ENCODE data around the gene PTPRG. TPM values are rescaled to one million over a fixed set of nuclear protein-coding genes. Genes with fewer than 3 reads are reported as not detected.

The PTPRG gene
- polyA plus RNA-seq, 2 donors = 1.1 to 1.6 TPM

DNA sequence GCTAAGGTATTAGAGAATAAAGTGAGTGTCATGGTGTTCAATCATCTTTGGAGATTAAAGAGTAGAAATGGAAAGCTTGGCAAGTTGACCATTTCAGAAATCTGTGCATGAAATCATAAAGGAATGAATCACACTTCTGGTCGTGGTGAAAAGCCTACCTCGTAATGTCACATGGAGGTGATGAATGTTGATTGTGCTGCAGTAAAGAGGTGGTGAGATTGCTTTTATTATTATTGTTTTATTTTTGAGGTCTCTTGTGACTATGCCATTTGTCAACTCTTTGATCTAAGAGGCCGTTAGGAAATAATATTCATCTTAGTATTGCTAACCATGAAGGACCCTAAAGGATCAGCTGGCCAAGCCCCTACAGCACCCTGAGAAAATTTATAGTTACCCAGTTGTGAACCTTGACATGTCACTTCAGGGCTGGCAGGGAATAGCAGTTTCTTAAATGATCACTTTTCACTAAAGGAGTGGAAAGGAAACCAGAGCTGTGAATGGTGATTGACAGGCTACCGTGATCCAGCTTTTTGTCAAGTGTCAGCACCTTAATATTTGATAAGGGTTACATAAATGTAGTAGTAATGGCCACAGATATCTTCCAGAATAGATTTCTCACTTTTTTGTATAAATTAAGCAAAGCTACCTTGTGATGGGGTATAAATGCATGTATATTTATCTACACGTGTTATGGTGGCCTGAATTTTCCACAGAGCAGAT, 203.9 kb downstream of the PTPRG start:
- H3K9me3 ChIP-seq (ENCODE audit: control insufficient read depth in 2 of 2, insufficient read depth in 1 of 2, low read depth in 1 of 2, low read length in 1 of 2) = no peaks in the 10 kb centered on the region
- no peak overlapping the region for H3K4me3 ChIP-seq (ENCODE audit: low read depth in 1 of 2, low read length in 2 of 2)
- H3K4me1 ChIP-seq (ENCODE audit: control insufficient read depth in 2 of 2, insufficient read depth in 2 of 2, low read length in 1 of 2) = no peaks in the 10 kb centered on the region
- no peaks in the 10 kb centered on the region for H3K36me3 ChIP-seq (ENCODE audit: control insufficient read depth in 2 of 2, insufficient read depth in 2 of 2, low read length in 1 of 2)
- H3K27ac ChIP-seq (ENCODE audit: low read depth in 2 of 2, low read length in 1 of 2) = no peak overlapping the region
- no peaks in the 10 kb centered on the region for H3K27me3 ChIP-seq (ENCODE audit: control insufficient read depth in 1 of 2, insufficient read depth in 2 of 2, low read length in 2 of 2)
- 68 to 82% methylated on average over 5 of the region's 5 CpGs for WGBS, 2 donors

GRCh38 chr3:61768284-61769037, 207.1 kb downstream of the PTPRG start:
- Histone ChIP-seq H3K27ac (ENCODE audit: low read depth in 2 of 2, low read length in 1 of 2) (no peak overlapping the region), H3K4me3 (ENCODE audit: low read depth in 1 of 2, low read length in 2 of 2) (no peak overlapping the region), H3K27me3 (ENCODE audit: control insufficient read depth in 1 of 2, insufficient read depth in 2 of 2, low read length in 2 of 2) (no peaks in the 10 kb centered on the region), H3K9me3 (ENCODE audit: control insufficient read depth in 2 of 2, insufficient read depth in 1 of 2, low read depth in 1 of 2, low read length in 1 of 2) (no peaks in the 10 kb centered on the region), H3K4me1 (ENCODE audit: control insufficient read depth in 2 of 2, insufficient read depth in 2 of 2, low read length in 1 of 2) (no peaks in the 10 kb centered on the region), H3K36me3 (ENCODE audit: control insufficient read depth in 2 of 2, insufficient read depth in 2 of 2, low read length in 1 of 2) (no peaks in the 10 kb centered on the region)
- WGBS, 2 donors = 81% methylated on average over 4 of the region's 4 CpGs

- WGBS, 2 donors = 89 to 91% methylated on average over 7 of the region's 7 CpGs
- Histone ChIP-seq H3K36me3 (ENCODE audit: control insufficient read depth in 2 of 2, insufficient read depth in 2 of 2, low read length in 1 of 2) (no peaks in the 10 kb centered on the region), H3K27ac (ENCODE audit: low read depth in 2 of 2, low read length in 1 of 2) (no peak overlapping the region)
These were observed 208.1 kb downstream of the PTPRG start for GRCh38 chr3:61769266-61769990.

DNA sequence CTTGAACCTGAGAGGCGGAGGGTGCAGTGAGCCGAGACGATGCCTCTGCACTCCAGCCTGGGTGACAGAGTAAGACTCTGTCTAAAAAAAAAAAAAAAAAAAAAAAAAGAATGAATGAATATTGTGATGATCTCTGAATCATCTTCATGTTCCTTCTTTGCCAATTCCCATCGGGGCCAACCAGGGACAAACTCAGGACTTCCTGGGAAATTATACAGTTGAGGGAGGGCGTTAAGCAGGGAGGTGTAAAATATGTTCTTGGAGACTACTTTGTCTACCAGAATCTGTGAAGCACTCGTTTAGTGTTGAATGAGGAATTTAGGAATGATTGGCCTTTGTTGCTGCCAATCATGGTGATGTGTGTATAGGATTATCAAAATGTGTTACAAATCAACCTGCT, 210.6 kb downstream of the PTPRG start:
- no peak overlapping the region for H3K4me3 ChIP-seq (ENCODE audit: low read depth in 1 of 2, low read length in 2 of 2)
- no peaks in the 10 kb centered on the region for H3K27me3 ChIP-seq (ENCODE audit: control insufficient read depth in 1 of 2, insufficient read depth in 2 of 2, low read length in 2 of 2)
- no peak overlapping the region for H3K27ac ChIP-seq (ENCODE audit: low read depth in 2 of 2, low read length in 1 of 2)
- no peaks in the 10 kb centered on the region for H3K36me3 ChIP-seq (ENCODE audit: control insufficient read depth in 2 of 2, insufficient read depth in 2 of 2, low read length in 1 of 2)
- no peaks in the 10 kb centered on the region for H3K4me1 ChIP-seq (ENCODE audit: control insufficient read depth in 2 of 2, insufficient read depth in 2 of 2, low read length in 1 of 2)
- no peaks in the 10 kb centered on the region for H3K9me3 ChIP-seq (ENCODE audit: control insufficient read depth in 2 of 2, insufficient read depth in 1 of 2, low read depth in 1 of 2, low read length in 1 of 2)
- WGBS, 2 donors = 79 to 87% methylated on average over 6 of the region's 6 CpGs

More at GRCh38 chr3:61769266-61769990, 208.1 kb downstream of the PTPRG start:
- Histone ChIP-seq H3K27me3 (ENCODE audit: control insufficient read depth in 1 of 2, insufficient read depth in 2 of 2, low read length in 2 of 2) (no peaks in the 10 kb centered on the region), H3K9me3 (ENCODE audit: control insufficient read depth in 2 of 2, insufficient read depth in 1 of 2, low read depth in 1 of 2, low read length in 1 of 2) (no peaks in the 10 kb centered on the region), H3K4me3 (ENCODE audit: low read depth in 1 of 2, low read length in 2 of 2) (no peak overlapping the region), H3K4me1 (ENCODE audit: control insufficient read depth in 2 of 2, insufficient read depth in 2 of 2, low read length in 1 of 2) (no peaks in the 10 kb centered on the region)

GRCh38 chr3:61772456-61772855, 211.1 kb downstream of the PTPRG start:
- no peaks in the 10 kb centered on the region for H3K4me1 ChIP-seq (ENCODE audit: control insufficient read depth in 2 of 2, insufficient read depth in 2 of 2, low read length in 1 of 2)
- H3K27me3 ChIP-seq (ENCODE audit: control insufficient read depth in 1 of 2, insufficient read depth in 2 of 2, low read length in 2 of 2) = no peaks in the 10 kb centered on the region
- no peak overlapping the region for H3K4me3 ChIP-seq (ENCODE audit: low read depth in 1 of 2, low read length in 2 of 2)
- no peaks in the 10 kb centered on the region for H3K36me3 ChIP-seq (ENCODE audit: control insufficient read depth in 2 of 2, insufficient read depth in 2 of 2, low read length in 1 of 2)
- H3K27ac ChIP-seq (ENCODE audit: low read depth in 2 of 2, low read length in 1 of 2) = no peak overlapping the region
- H3K9me3 ChIP-seq (ENCODE audit: control insufficient read depth in 2 of 2, insufficient read depth in 1 of 2, low read depth in 1 of 2, low read length in 1 of 2) = no peaks in the 10 kb centered on the region
- 95 to 97% methylated on average over 1 of the region's 1 CpG for WGBS, 2 donors

DNA sequence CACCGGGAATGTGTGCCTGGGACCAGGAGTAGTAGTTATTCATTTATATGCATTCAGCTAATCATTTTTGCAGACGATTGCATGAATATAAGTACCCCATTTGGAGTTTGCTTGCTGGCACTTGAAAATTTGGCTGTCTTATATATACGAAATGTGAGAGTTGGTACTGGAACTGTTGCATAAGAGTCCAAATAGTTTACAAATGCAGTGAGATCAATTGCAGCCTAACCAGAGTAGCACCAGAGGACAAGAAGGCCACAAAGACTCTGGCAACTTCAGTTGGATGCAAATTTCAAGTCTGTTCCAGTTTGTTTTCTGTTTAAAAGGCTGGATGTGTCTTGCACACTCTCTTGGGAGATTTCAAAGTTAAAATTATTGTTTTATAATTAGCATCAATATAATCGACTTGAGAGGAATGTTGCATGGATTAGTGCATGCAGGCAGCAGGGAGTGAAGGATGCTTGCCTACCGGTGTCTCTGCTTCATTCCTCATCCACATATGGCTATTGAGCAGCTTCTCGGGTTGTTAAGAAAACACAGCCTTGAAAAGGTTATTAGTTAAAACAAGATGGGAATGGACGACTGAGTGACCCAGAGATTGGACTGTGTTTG, 213.0 kb downstream of the PTPRG start:
- no peak overlapping the region for H3K27ac ChIP-seq (ENCODE audit: low read depth in 2 of 2, low read length in 1 of 2)
- no peaks in the 10 kb centered on the region for H3K4me1 ChIP-seq (ENCODE audit: control insufficient read depth in 2 of 2, insufficient read depth in 2 of 2, low read length in 1 of 2)
- no peaks in the 10 kb centered on the region for H3K36me3 ChIP-seq (ENCODE audit: control insufficient read depth in 2 of 2, insufficient read depth in 2 of 2, low read length in 1 of 2)
- no peaks in the 10 kb centered on the region for H3K27me3 ChIP-seq (ENCODE audit: control insufficient read depth in 1 of 2, insufficient read depth in 2 of 2, low read length in 2 of 2)
- WGBS, 2 donors = 52 to 63% methylated on average over 7 of the region's 7 CpGs
- H3K4me3 ChIP-seq (ENCODE audit: low read depth in 1 of 2, low read length in 2 of 2) = no peak overlapping the region
- H3K9me3 ChIP-seq (ENCODE audit: control insufficient read depth in 2 of 2, insufficient read depth in 1 of 2, low read depth in 1 of 2, low read length in 1 of 2) = no peaks in the 10 kb centered on the region

DNA sequence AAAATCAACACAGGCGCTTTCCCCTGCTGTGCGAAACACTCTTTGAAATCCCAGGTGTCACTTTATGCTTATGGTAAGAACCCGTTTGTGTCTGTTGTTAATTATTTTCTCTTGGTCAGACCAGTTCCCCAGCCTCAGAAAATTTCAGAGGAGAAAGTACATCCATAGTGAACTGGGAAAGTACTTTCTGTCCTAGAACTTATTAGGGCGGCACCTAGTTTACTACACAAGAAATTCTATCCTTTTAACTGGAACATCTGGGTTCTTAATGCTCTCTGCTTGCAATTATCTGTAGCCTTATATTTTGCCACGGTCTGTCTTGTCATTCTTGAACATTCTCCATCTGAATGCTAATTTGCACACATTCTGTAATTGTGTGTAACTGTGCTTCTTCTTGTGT, 215.0 kb downstream of the PTPRG start:
- no peak overlapping the region for H3K27ac ChIP-seq (ENCODE audit: low read depth in 2 of 2, low read length in 1 of 2)
- H3K27me3 ChIP-seq (ENCODE audit: control insufficient read depth in 1 of 2, insufficient read depth in 2 of 2, low read length in 2 of 2) = no peaks in the 10 kb centered on the region
- no peaks in the 10 kb centered on the region for H3K9me3 ChIP-seq (ENCODE audit: control insufficient read depth in 2 of 2, insufficient read depth in 1 of 2, low read depth in 1 of 2, low read length in 1 of 2)
- no peak overlapping the region for H3K4me3 ChIP-seq (ENCODE audit: low read depth in 1 of 2, low read length in 2 of 2)
- H3K36me3 ChIP-seq (ENCODE audit: control insufficient read depth in 2 of 2, insufficient read depth in 2 of 2, low read length in 1 of 2) = no peaks in the 10 kb centered on the region
- WGBS, 2 donors = 89% methylated on average over 5 of the region's 5 CpGs
- no peaks in the 10 kb centered on the region for H3K4me1 ChIP-seq (ENCODE audit: control insufficient read depth in 2 of 2, insufficient read depth in 2 of 2, low read length in 1 of 2)

GRCh38 chr3:61777483-61777882, 216.1 kb downstream of the PTPRG start:
- Histone ChIP-seq H3K4me3 (ENCODE audit: low read depth in 1 of 2, low read length in 2 of 2) (no peak overlapping the region), H3K36me3 (ENCODE audit: control insufficient read depth in 2 of 2, insufficient read depth in 2 of 2, low read length in 1 of 2) (no peaks in the 10 kb centered on the region), H3K27me3 (ENCODE audit: control insufficient read depth in 1 of 2, insufficient read depth in 2 of 2, low read length in 2 of 2) (no peaks in the 10 kb centered on the region), H3K27ac (ENCODE audit: low read depth in 2 of 2, low read length in 1 of 2) (no peak overlapping the region), H3K9me3 (ENCODE audit: control insufficient read depth in 2 of 2, insufficient read depth in 1 of 2, low read depth in 1 of 2, low read length in 1 of 2) (no peaks in the 10 kb centered on the region), H3K4me1 (ENCODE audit: control insufficient read depth in 2 of 2, insufficient read depth in 2 of 2, low read length in 1 of 2) (no peaks in the 10 kb centered on the region)
- WGBS, 2 donors = 85 to 89% methylated on average over 6 of the region's 6 CpGs

GRCh38 chr3:61778095-61778494, 216.7 kb downstream of the PTPRG start:
- no peaks in the 10 kb centered on the region for H3K36me3 ChIP-seq (ENCODE audit: control insufficient read depth in 2 of 2, insufficient read depth in 2 of 2, low read length in 1 of 2)
- H3K4me1 ChIP-seq (ENCODE audit: control insufficient read depth in 2 of 2, insufficient read depth in 2 of 2, low read length in 1 of 2) = no peaks in the 10 kb centered on the region
- H3K27me3 ChIP-seq (ENCODE audit: control insufficient read depth in 1 of 2, insufficient read depth in 2 of 2, low read length in 2 of 2) = no peaks in the 10 kb centered on the region
- H3K27ac ChIP-seq (ENCODE audit: low read depth in 2 of 2, low read length in 1 of 2) = no peak overlapping the region
- no peak overlapping the region for H3K4me3 ChIP-seq (ENCODE audit: low read depth in 1 of 2, low read length in 2 of 2)
- H3K9me3 ChIP-seq (ENCODE audit: control insufficient read depth in 2 of 2, insufficient read depth in 1 of 2, low read depth in 1 of 2, low read length in 1 of 2) = no peaks in the 10 kb centered on the region
- WGBS, 2 donors = 87 to 88% methylated on average over 5 of the region's 5 CpGs
